Left ventricle myocardium superior (tissue), 1 donor: ENCODE data around the gene RELL2. TPM values are rescaled to one million over a fixed set of nuclear protein-coding genes. Genes with fewer than 3 reads are reported as not detected.

Source experiments
- total RNA-seq: library from RNA; stranded (reverse); fragmentation: NEBNext Ultra II Directional; extraction: Animal tissue kit (Norgen Biotek cat#: 25700); gene quantifications from one replicate; pipeline ENCODE4 v1.2.1, GENCODE V29; 2021
- donor health status: DM: no; HTN: yes; CAD: no; lungs with severe emphysema.

The RELL2 gene
- total RNA-seq, 1 donor from 2014 or later = 0.55 TPM

Other genes starting within 250 kb of the RELL2 start
- 5.4 TPM for gene PCDHGB4, start 249.3 kb upstream of the RELL2 start, total RNA-seq
- 9.1 TPM for gene PCDHGA8, start 244.4 kb upstream of the RELL2 start, total RNA-seq
- gene PCDHGB5, start 239.1 kb upstream of the RELL2 start, total RNA-seq = 6.4 TPM
- 4.5 TPM for gene PCDHGA9, start 234.2 kb upstream of the RELL2 start, total RNA-seq
- gene PCDHGB6, start 229.0 kb upstream of the RELL2 start, total RNA-seq = 4.7 TPM
- 5.3 TPM for gene PCDHGA10, start 224.0 kb upstream of the RELL2 start, total RNA-seq
- 8.8 TPM for gene PCDHGB7, start 219.3 kb upstream of the RELL2 start, total RNA-seq
- 5.0 TPM for gene PCDHGA11, start 215.9 kb upstream of the RELL2 start, total RNA-seq
- 5.1 TPM for gene PCDHGA12, start 206.5 kb upstream of the RELL2 start, total RNA-seq
- gene PCDHGC3, start 161.0 kb upstream of the RELL2 start, total RNA-seq = 13.4 TPM
- gene PCDHGC4, start 152.0 kb upstream of the RELL2 start, total RNA-seq = 2.5 TPM
- gene PCDHGC5, start 147.9 kb upstream of the RELL2 start, total RNA-seq = 3.2 TPM
- gene DIAPH1, start 18.0 kb upstream of the RELL2 start, total RNA-seq = 36.6 TPM
- 28.9 TPM for gene HDAC3, start 148 bp upstream of the RELL2 start, total RNA-seq
- 3.7 TPM for gene FCHSD1, start 14.4 kb downstream of the RELL2 start, total RNA-seq
- 13.2 TPM for gene ARAP3, start 45.2 kb downstream of the RELL2 start, total RNA-seq
- 17.2 TPM for gene PCDH1, start 241.4 kb downstream of the RELL2 start, total RNA-seq